ENCODE measurements around the gene ECEL1. TPM values are rescaled to one million over a fixed set of nuclear protein-coding genes. Genes with fewer than 3 reads are reported as not detected.

ECEL1 gene
- total RNA-seq, 4 donors from 2014 or later, result 1.9 to 10.8 TPM; not detected in 2

DNA sequence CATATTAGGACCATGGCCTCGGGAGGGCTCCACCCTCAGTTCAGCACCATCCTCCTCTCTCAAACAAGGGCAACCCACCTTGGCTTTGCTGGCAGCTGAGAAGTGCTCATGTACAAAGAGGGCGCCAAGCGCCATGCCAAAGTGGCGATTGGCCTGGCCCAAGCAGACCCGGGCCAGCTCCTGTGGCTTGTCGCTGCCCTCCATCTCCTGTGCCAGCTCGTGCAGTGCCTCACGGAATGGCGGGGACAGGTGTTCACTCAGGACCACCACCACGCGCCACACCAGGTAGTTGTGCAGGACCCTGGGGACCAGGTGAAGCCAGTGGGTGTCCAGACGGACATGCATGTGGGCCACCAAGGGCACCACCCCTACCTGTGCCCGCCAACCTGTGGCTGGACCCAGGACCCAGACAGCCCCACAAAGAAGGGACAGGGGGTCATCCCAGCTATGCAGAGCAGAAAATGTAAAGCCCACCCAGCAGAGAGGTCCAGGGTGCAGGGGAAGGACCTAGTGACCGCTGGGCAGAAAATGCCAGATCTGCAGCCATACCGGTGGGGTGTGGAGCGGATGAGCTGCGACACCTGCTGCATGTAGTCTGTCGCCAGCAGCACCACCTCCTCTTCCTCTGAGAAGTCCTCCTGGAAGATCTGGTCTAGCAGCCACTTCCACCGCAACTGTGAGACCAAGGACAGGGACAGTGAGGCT, 3.6 kb downstream of the ECEL1 start:
- Histone ChIP-seq H3K4me1 (peaks cover 0 to 6% of the 10 kb centered on the region in 2 donors), H3K27ac (no peak overlapping the region), H3K27me3 (peaks cover 3 to 17% of the 10 kb centered on the region in 2 donors), H3K36me3 (no peaks in the 10 kb centered on the region), H3K4me3 (no peak overlapping the region), H3K9me3 (no peaks in the 10 kb centered on the region)
- DNase-seq, result no peak
- intact Hi-C loops (cut with DNase I; ENCODE audit: low total_unique reads), result no loop called here
- TF ChIP-seq, protein P1, sequence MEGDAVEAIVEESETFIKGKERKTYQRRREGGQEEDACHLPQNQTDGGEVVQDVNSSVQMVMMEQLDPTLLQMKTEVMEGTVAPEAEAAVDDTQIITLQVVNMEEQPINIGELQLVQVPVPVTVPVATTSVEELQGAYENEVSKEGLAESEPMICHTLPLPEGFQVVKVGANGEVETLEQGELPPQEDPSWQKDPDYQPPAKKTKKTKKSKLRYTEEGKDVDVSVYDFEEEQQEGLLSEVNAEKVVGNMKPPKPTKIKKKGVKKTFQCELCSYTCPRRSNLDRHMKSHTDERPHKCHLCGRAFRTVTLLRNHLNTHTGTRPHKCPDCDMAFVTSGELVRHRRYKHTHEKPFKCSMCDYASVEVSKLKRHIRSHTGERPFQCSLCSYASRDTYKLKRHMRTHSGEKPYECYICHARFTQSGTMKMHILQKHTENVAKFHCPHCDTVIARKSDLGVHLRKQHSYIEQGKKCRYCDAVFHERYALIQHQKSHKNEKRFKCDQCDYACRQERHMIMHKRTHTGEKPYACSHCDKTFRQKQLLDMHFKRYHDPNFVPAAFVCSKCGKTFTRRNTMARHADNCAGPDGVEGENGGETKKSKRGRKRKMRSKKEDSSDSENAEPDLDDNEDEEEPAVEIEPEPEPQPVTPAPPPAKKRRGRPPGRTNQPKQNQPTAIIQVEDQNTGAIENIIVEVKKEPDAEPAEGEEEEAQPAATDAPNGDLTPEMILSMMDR (IDR thresholded peaks at IDR 0.05), result no peak
- TF ChIP-seq POLR2A (IDR thresholded peaks at IDR 0.05), result no peak

DNA sequence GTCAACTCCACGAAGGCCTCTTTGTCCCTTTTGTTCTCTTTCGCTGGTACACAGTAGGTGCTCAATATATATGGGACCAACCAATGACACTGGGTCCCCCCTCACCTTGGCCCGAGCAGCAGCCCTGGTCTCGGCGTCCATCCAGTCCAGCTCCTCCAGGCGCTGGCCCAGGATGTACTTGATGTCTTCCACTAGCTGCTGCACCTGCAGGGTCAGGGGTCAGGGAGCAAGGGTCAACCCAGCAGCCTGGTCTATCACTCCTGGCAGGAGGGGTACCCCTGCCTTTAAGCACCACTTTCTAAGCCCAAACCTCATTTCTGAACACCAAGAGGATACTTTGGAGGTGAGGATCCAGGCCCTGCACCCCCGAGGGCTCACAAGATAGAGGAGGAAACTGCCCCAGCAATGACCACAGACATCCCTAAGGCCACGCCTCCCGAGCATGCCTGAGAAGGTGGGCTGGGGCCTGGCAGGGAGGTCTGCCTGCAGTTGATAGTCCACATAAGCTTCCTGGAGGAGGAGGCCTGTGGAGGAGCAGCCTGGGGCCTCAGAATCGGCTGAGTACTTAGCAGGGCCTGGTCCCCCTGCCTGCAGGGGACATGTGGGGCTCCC, 4.2 kb downstream of the ECEL1 start:
- no peak for DNase-seq
- no peak for TF ChIP-seq POLR2A (IDR thresholded peaks at IDR 0.05)
- TF ChIP-seq, protein P1 (IDR thresholded peaks at IDR 0.05), result no peak
- H3K4me3 ChIP-seq, result no peak overlapping the region
- H3K4me1 ChIP-seq, result peaks cover 0 to 6% of the 10 kb centered on the region in 2 donors
- H3K36me3 ChIP-seq, result no peaks in the 10 kb centered on the region
- H3K27ac ChIP-seq, result no peak overlapping the region
- intact Hi-C loops (cut with DNase I; ENCODE audit: low total_unique reads), result no loop called here
- H3K9me3 ChIP-seq, result no peaks in the 10 kb centered on the region
- H3K27me3 ChIP-seq, result peaks cover 3 to 17% of the 10 kb centered on the region in 2 donors

DNA sequence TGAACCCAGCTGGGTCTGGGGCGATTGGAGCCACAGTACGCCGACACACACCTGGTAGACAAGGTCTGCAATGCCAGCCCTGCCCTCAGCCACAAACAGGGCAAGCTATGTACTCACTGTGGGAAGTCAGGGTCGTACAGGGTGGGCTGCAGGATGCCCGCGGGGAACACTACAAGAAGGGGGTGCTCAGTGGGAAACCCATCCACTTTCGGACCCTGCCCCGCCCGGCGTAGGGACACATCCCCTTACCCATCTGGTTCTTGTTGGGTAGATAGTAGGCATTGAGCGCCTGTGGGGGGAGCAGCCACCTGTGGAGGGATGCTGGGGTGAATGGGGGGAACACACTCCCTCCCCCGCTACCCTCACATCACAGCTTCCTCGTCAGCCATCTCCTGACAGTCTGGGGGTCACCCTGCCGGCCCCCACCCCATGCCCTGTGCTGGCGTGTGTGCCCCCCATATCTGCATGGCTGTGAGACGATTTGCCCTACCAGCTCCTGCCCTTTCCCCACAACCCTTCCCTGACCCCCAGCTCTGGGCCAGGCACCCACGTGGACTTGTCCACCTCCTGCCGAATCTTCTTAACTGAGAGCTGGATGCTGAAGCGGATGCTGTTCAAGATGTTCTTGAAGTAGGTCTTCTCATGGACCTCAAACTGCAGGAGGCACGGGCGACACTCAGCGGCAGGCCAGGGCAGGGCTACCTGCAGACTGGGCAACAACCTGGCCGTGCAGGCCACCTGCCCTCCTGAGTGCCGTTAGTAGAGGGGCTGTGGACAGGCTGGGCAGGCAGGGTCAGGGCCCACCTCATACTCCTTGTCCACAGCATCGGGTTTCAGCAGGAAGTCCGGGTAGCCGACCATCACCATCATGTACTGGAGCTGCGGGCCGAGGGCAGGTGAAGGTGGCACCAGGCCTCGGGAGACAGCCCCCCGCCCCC, 5.1 kb downstream of the ECEL1 start:
- H3K4me3 ChIP-seq, result no peak overlapping the region
- DNase-seq, result no peak
- TF ChIP-seq POLR2A (IDR thresholded peaks at IDR 0.05), result no peak
- TF ChIP-seq, protein P1 (IDR thresholded peaks at IDR 0.05), result no peak
- H3K27ac ChIP-seq, result no peak overlapping the region
- peaks cover 0 to 6% of the 10 kb centered on the region in 2 donors for H3K4me1 ChIP-seq
- peaks cover 3 to 17% of the 10 kb centered on the region in 2 donors for H3K27me3 ChIP-seq
- no peaks in the 10 kb centered on the region for H3K9me3 ChIP-seq
- H3K36me3 ChIP-seq, result no peaks in the 10 kb centered on the region
- intact Hi-C loops (cut with DNase I; ENCODE audit: low total_unique reads), result no loop called here

DNA sequence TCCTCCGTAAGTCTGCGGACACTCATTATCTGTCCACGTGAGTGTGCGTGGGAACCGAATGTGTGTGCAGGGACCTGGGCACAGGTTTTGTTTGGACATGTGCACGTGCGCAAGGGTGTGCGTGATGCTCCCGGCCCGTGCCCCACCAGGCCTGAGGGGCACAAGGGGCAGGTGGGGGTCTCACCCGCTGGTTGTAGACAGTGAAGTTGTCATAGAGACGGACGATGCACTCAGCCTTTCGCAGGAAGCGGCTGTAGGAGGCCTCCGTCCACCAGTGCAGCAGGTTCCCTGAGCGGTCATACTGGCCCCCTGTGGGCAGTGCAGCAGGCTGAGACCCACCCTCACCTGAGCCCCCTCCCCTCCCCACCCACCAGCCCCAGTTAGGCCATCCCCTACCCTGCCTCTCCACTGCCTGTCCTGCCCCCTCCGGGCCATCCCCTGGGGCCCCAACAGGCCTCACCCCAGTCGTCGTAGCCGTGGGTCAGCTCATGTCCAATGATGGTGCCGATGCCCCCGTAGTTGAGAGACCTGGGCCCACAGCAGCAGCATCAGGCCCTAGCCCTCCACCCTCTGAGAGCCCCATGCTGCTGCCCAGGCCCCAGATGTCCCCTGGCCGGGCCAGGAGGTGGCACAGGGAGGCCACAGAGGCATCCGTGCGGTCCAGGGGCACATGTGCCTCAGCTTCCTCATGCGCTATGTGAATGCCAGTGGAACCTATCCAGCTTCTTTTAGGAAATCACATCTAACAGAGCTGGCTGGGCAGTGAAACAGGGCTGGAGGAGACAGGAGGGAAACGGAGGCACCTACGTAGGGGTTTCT, 6.1 kb downstream of the ECEL1 start:
- TF ChIP-seq, protein P1 (IDR thresholded peaks at IDR 0.05), result no peak
- no peak for TF ChIP-seq POLR2A (IDR thresholded peaks at IDR 0.05)
- Histone ChIP-seq H3K27me3 (peaks cover 3 to 11% of the 10 kb centered on the region in 2 donors), H3K4me3 (no peak overlapping the region), H3K4me1 (peaks cover 0 to 6% of the 10 kb centered on the region in 2 donors), H3K9me3 (no peaks in the 10 kb centered on the region), H3K27ac (no peak overlapping the region), H3K36me3 (no peaks in the 10 kb centered on the region)
- intact Hi-C loops (cut with DNase I; ENCODE audit: low total_unique reads), result no loop called here
- DNase-seq, result no peak

Measured in uterus (tissue), 4 donors.